Right forelimb (tissue), 1 donor: ENCODE data around the gene FGF18.
A peak's percentile ranks its signal among the peaks of the same experiment; 100 is the strongest.
"Not testable (repeated sequence)": the region's sequence is repeated elsewhere in the genome, so short reads cannot be mapped to it uniquely, and the experiment has no call there.

Experiments
- DNase-seq: peaks from one replicate; pipeline ENCODE4 v3.0.0-alpha.2; 2018

FGF18 gene

DNA sequence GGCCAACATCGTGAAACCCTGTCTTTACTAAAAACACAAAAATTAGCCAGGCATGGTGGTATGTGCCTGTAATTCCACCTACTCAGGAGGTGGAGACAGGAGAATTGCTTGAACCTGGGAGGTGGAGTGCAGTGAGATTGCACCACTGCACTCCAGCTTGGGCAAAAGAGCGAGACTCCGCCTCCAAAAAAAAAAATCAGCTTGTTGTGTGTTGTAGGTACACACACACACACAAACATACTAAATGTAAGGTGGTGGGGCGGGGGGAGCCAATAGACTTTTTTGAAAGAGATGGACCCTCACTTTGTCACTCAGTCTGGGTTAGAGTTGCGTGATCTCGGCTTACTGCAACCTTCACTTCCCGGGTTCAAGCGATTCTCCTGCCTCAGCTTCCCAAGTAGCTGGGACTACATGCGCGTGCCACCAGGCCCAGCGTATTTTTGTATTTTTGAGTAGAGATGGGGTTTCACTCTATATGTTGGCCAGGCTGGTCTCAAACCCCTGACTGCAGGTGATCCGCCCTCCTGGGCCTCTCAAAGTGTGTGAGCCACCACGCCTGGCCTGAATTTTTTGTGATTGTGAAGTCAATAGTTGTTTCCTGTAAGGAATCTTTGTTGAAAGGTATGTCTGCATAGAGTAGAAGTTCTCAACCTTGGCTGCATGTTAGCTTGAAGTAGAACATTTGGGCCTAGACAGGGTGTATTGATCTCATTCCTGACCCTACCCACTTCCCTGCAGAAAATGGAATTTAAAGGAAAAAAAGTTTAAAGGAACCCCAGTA is 18.1 kb upstream of the FGF18 start:
- DNase-seq = no peak

DNA sequence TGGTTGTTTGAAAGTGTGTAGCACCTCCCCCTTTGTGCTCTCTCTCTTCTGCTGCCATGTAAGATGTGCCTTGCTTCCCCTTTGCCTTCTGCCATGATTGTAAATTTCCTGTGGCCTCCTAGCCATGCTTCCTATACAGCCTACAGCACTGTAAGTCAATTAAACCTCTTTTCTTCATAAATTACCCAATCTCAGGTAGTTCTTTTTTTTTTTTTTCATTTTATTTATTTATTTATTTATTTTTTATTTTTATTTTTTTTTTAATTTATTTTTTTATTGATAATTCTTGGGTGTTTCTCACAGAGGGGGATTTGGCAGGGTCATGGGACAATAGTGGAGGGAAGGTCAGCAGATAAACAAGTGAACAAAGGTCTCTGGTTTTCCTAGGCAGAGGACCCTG is 16.7 kb upstream of the FGF18 start:
- DNase-seq = not testable (repeated sequence)

GRCh38 chr5:171405615-171406014 is 13.8 kb upstream of the FGF18 start:
- DNase-seq = no peak

GRCh38 chr5:171407234-171407633 is 12.2 kb upstream of the FGF18 start:
- no peak for DNase-seq

GRCh38 chr5:171409164-171410136 is 10.0 kb upstream of the FGF18 start:
- no peak for DNase-seq

- DNase-seq = no peak
Observed at GRCh38 chr5:171410181-171410580, 9.3 kb upstream of the FGF18 start.

- DNase-seq = no peak
Observed at GRCh38 chr5:171412186-171412585, 7.3 kb upstream of the FGF18 start.

DNA sequence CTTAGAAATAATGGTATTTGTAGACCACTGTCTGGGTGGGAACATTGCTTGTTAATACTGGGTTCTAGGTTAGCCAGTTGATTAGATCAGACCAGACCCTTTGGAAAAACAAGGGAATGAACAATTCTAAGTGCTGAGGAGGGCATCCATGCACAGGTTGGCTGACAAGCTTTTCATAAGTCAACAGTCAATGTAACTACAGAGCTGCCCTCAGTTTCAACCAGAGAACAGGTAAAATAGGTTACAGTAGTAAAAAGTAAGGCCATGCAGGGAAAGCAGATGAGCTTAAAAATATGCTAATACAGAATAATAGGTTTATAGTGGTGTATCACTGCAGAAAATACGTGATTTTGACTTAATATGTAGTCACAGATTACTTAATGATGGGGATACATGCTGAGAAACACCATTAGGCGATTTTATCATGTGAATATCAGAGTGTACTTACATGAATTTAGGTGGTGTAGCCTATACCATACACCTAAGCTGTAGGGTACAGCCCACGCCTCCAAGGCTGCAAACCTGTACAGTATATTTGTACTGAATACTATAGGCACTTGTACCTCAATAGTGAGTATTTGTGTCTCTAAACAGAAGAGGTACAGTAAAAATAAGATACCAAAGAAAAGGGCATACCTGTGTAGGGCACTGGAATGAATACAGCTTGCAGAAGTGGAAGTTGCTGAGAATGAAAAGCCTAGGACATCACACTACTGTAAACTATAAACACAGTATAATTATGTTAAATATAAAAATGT is 6.1 kb upstream of the FGF18 start:
- DNase-seq = no peak

DNA sequence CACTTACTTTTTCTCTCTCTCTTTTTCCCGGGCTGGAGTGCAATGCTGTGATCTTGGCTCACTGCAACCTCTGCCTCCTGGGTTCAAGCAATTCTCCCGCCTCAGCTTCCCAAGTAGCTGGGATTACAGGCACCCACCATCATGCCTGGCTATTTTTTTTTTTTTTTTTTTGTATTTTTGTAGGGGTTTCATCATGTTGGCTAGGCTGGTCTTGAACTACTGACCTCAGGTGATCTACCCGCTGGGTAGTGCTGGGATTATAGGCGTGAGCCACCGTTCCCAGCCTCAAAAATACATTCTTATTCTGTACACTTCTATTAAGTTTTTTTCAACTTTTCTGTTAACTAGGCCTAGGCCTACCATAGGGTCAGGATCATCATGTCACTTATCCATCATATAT is 5.5 kb upstream of the FGF18 start:
- not testable (repeated sequence) for DNase-seq

DNA sequence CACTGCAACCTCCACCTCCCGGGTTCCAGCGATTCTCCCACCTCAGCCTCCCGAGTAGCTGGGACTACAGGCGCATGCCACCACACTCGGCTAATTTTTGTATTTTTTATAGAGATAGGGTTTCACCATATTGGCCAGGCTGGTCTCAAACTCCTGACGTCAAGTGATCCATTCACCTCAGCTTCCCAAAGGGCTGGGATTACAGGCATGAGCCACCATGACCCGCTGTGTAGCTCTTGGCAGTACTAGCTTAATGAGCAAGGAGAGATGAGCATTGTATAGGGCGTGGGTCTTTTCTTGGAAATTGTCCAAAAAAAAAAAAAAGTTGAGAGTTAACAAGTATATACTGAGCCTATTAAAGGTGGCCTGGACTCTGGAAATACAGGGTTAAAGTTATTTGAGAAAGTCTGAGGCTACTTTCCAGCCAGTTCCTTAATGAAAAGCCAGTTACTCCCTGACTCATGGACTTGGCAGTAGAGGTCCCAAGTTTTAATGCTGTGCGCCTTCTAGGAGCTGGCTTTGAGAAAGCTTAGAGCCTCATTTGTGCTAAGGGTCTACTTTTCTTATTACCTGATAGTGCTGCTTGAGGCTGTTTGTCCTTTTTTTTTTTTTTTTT is 4.2 kb upstream of the FGF18 start:
- no peak for DNase-seq

DNA sequence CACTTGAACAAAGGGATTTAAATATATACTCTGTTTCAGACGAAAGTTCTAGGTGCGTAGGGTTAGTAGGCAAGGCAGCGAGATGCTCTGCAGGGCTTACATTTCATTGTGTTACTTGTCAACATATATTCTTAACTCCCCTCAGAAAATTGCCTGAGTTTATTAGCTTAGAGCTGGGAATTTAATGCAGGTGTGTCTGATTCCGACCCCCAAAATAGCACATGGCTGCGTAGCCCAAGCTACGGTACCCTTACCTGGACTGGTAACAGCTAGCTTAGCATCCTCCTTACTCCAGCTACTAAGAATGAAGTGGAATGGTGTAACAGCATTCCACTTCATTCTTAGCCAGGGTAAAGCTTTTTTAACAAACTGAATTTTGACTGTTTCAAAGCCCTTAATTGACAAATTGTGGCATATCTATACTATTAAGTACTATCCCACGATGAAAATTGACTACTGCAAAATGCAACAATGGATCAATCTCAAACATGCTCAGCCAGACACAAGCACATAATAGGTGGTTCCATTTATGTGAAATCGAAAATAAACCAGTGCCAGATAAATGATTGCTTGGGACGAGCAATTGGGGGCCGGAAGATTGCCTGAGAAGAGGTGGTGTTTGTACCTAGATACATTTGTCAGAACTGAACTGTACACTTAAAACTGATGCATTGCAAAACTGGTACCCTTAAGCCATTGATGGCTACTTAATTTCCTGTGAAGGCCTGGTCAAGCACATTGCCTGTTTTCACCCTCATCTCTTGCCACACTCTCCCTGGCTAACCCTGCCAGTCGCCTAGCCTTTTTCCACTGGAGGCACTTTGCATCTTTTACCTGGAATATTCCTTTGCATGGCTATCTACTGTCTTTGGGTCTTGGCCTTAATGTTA is 3.0 kb upstream of the FGF18 start:
- DNase-seq = no peak

- peak; percentile 92 for DNase-seq
Observed at GRCh38 chr5:171418316-171418981, 998 bp upstream of the FGF18 start.

DNA sequence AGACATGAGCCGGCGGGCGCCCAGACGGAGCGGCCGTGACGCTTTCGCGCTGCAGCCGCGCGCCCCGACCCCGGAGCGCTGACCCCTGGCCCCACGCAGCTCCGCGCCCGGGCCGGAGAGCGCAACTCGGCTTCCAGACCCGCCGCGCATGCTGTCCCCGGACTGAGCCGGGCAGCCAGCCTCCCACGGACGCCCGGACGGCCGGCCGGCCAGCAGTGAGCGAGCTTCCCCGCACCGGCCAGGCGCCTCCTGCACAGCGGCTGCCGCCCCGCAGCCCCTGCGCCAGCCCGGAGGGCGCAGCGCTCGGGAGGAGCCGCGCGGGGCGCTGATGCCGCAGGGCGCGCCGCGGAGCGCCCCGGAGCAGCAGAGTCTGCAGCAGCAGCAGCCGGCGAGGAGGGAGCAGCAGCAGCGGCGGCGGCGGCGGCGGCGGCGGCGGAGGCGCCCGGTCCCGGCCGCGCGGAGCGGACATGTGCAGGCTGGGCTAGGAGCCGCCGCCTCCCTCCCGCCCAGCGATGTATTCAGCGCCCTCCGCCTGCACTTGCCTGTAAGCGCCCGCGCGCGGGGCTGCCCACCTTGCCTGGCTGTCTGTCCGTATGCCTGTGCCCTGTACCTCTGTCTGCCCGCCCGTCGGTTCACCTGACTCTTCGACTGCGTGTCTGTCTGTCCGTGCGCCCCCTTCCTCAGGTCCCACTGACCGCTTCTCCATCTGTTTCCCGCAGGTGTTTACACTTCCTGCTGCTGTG is 412 bp downstream of the FGF18 start:
- DNase-seq = no peak

GRCh38 chr5:171420431-171421241 is 1.2 kb downstream of the FGF18 start:
- DNase-seq = peak; percentile 90

- no peak for DNase-seq
Observed at GRCh38 chr5:171421331-171422262, 2.1 kb downstream of the FGF18 start.

- DNase-seq = no peak
Observed at GRCh38 chr5:171422495-171422894, 3.0 kb downstream of the FGF18 start.

DNA sequence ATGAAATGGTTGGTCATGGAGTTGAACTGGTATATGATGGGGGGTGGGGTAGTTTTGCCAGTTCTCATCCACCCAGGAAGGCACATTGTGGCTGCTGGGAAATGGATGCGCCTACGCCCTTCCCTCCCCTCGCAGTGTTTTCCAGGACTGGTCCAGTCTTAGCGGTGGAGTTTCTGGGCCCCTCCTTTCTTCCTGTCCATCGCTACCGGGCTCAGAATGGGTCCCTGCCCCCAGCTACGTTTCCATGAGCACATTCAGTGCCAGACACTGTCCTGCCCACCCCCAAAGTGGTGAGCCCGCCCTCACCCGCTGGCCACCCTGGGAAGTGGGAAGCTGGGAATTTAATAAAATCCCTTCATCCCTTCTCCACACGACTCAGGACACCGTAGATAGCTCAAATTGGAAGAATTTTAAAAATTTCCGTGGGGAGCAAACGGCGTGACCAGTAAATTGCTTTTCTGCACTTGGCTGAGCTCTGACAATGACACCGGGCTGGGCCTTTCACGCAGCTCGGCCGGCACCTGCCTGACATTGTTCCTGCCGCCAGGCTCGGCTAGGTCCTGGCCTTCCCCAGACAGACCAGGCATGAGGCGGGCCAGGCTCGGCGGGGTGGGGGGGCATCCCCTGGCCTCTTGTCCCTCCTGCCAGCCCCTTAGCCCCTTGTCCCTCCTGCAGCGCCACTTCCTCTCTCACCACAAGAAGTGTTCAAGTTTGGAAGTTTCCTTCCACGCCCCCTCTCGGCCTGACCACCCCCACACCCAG is 3.6 kb downstream of the FGF18 start:
- no peak for DNase-seq
